Left ventricle myocardium inferior (tissue), 1 donor: ENCODE data around the gene RSPO1. TPM values are rescaled to one million over a fixed set of nuclear protein-coding genes. Genes with fewer than 3 reads are reported as not detected.

Experiments used
- DNase-seq: peaks from one replicate; pipeline ENCODE4 v3.0.0-alpha.2; 2020
- H3K27ac ChIP-seq: fragments of 200-600 bp; replicated peaks from 2 replicates; pipeline ENCODE4 v1.8.0; 2021
- H3K27me3 ChIP-seq: fragments of 200-600 bp; 2 replicates; pipeline ENCODE4 v1.8.0; 2021; ENCODE audit warnings: low read depth
- H3K36me3 ChIP-seq: fragments of 200-600 bp; 2 replicates; pipeline ENCODE4 v1.8.0; 2021
- H3K4me1 ChIP-seq: fragments of 200-600 bp; 2 replicates; pipeline ENCODE4 v1.8.0; 2021
- H3K4me3 ChIP-seq: fragments of 200-600 bp; 2 replicates; pipeline ENCODE4 v1.8.0; 2021; ENCODE audit warnings: mild to moderate bottlenecking, moderate library complexity
- H3K9me3 ChIP-seq: fragments of 200-600 bp; replicated peaks from 2 replicates; pipeline ENCODE4 v1.8.0; 2021
- CTCF ChIP-seq: fragments of 200-600 bp; IDR thresholded peaks from 2 replicates; pipeline ENCODE4 v1.8.0; 2021; ENCODE audit warnings: antibody characterized with exemption, mild to moderate bottlenecking, borderline replicate concordance
- intact Hi-C: fragments of 100-400 bp; cut with micrococcal nuclease; formaldehyde crosslinking; loops from one replicate; pipeline ENCODE4 v1.11.0; 2022
- total RNA-seq: library from RNA; stranded (reverse); fragmentation: NEBNext Ultra II Directional; extraction: Animal tissue kit (Norgen Biotek cat#: 25700); gene quantifications from one replicate; pipeline ENCODE4 v1.2.1, GENCODE V29; 2021
- donor health status: DM: no; HTN: yes; CAD: no; lungs with severe emphysema.

RSPO1 gene
- total RNA-seq, 1 donor from 2014 or later = not detected

DNA sequence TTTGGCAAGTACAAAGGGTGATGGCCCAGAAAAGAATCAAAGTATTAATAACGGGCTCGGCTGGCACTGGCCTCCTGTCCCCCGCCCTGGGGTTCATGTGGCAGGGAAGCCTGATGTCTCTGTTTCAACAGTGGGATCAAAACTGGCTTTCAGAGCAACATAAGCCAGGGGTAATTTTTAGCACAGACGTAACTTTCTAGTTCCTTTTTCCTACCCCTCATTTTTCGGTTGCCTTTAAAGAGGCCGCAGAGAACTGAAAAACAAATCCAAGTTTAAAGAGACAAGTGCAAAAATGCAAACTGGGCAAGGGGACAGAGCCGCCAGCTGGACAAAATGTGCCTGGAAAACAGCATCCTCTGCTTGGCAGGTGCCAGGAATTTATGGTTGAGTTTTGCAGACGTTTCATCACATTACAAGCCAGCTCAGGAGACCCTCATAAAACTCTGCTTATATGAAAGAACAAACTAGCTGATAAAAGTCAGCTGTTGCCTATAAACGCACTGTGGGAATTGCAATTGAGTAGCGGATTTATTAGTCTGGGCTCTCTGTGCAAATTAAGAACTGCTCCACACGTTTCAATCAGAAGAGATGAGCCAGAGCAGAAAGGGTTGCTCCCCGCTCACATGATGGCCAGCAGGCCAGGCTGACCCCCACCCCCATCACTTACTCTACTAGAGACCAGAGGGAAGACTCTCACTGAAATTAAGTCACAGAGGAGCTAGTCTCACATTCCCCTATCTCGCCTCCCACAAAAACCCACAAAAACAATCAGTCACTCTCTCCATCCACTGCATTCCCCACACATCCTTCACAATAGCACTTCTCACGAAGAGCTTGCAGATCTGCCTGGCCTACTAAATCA is 41.8 kb upstream of the RSPO1 start:
- no peak for TF ChIP-seq CTCF
- H3K36me3 ChIP-seq = no peaks in the 10 kb centered on the region
- H3K27me3 ChIP-seq = peaks cover 43% of the 10 kb centered on the region
- no peaks in the 10 kb centered on the region for H3K9me3 ChIP-seq
- H3K4me3 ChIP-seq = no peak overlapping the region
- H3K27ac ChIP-seq = no peak overlapping the region
- DNase-seq = no peak
- intact Hi-C loops = no loop called here
- H3K4me1 ChIP-seq = no peaks in the 10 kb centered on the region

- DNase-seq = no peak
- intact Hi-C loops = no loop called here
- no peaks in the 10 kb centered on the region for H3K4me1 ChIP-seq
- TF ChIP-seq CTCF = no peak
- peaks cover 69% of the 10 kb centered on the region for H3K27me3 ChIP-seq
- no peak overlapping the region for H3K4me3 ChIP-seq
- no peak overlapping the region for H3K27ac ChIP-seq
- H3K9me3 ChIP-seq = no peaks in the 10 kb centered on the region
- H3K36me3 ChIP-seq = no peaks in the 10 kb centered on the region
These were observed 39.2 kb upstream of the RSPO1 start for GRCh38 chr1:37673920-37674319.

DNA sequence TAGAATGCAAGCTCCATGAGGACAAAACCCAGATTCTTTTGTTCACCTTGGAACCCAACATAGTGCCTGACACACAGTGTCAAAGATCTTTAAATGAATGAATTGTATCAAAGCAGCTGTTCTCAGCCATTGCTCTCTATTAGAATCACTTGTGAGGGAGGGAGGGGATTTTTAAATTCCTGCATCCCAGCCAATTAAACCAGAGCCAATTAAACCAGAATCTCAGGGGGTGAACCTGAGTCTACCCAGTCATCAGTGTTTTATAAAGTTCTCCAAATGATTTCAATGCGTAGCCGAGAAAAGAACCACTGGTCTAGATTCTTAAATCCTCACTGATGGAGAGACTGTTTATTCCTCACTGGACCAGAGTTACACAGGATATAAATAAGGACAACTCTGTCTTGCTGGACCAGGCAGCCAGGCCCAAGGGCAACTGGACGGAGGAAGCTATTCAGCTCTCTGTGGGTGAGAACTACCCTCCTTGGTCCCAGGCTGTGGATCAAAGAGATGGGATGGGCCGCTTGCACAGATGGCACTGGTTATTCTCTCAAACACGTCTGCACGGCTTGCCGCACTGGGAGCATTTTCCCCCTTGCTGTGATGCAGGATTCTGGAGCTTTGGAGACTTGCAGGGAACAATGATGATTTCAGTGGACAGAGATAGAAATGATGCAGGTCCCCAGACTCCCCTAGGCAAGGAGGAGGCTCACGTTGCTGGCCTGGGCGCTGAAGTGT is 37.6 kb upstream of the RSPO1 start:
- Histone ChIP-seq H3K27me3 (peaks cover 83% of the 10 kb centered on the region), H3K4me1 (no peaks in the 10 kb centered on the region), H3K36me3 (no peaks in the 10 kb centered on the region), H3K27ac (no peak overlapping the region), H3K4me3 (no peak overlapping the region), H3K9me3 (no peaks in the 10 kb centered on the region)
- no peak for TF ChIP-seq CTCF
- no peak for DNase-seq
- intact Hi-C loops = no loop called here

DNA sequence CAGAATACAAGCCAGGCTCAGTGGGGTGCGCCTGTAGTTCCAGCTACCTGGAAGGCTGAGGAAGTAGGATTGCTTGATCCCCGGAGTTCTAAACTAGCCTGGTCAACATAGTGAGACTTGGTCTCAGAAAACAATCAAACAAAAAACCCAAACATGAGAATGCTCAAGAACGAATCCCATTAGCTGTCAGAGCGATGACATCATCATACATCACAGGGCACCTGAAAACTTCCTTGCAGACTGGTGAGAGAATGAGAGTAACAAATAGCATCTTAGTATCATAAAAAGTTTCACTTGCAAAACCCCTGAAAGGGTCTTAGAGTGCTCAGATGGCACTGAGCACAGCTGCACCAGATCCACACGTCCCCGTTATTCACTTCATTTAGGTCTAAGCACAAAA is 36.6 kb upstream of the RSPO1 start:
- no peak for DNase-seq
- Histone ChIP-seq H3K9me3 (no peaks in the 10 kb centered on the region), H3K27ac (no peak overlapping the region), H3K4me3 (no peak overlapping the region), H3K4me1 (no peaks in the 10 kb centered on the region), H3K36me3 (no peaks in the 10 kb centered on the region), H3K27me3 (peaks cover 89% of the 10 kb centered on the region)
- TF ChIP-seq CTCF = no peak
- intact Hi-C loops = no loop called here

DNA sequence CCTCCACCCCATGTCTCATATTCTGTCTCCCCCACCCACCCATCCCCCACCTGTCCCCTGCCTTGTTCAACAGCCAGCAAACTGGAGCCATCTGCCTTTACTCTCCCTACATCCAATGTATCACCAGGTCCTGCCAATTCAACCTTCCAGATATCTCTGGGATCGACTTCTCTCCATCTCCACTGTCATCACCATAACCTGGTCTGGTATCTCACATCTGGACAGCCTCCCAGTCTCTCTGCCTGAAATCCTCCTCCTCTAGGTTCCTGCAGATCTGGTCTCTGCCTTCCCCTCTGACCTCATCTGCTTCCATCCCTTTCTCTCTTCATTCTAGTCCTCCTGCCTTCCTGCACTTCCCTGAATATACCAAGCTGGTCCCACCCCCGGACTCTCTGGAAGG is 35.4 kb upstream of the RSPO1 start:
- Histone ChIP-seq H3K36me3 (no peaks in the 10 kb centered on the region), H3K27ac (no peak overlapping the region), H3K4me1 (no peaks in the 10 kb centered on the region), H3K27me3 (peaks cover 85% of the 10 kb centered on the region), H3K9me3 (no peaks in the 10 kb centered on the region), H3K4me3 (no peak overlapping the region)
- intact Hi-C loops = no loop called here
- TF ChIP-seq CTCF = no peak
- DNase-seq = no peak
